ENCODE data around the gene TMEM52B.

GRCh38 chr12:10163084-10163483 lies 15.7 kb upstream of the TMEM52B start:
- TF ChIP-seq CTCF (IDR thresholded peaks at IDR 0.05) (no peak), POLR2A (IDR thresholded peaks at IDR 0.05) (no peak)

Data from esophagus squamous epithelium (tissue), 4 donors.